GM19023 (cell line): Measurements from ENCODE around the gene CCR2.
"Not testable (repeated sequence)": the region's sequence is repeated elsewhere in the genome, so short reads cannot be mapped to it uniquely, and the experiment has no call there.

ENCODE experiments used
- ATAC-seq: cut with Tn5 transposase; IDR thresholded peaks from one replicate; pipeline ENCODE4 v1.9.1; 2021; ENCODE audit warnings: mild to moderate bottlenecking, moderate library complexity; ENCODE audit not compliant: unreplicated experiment

Gene CCR2

DNA sequence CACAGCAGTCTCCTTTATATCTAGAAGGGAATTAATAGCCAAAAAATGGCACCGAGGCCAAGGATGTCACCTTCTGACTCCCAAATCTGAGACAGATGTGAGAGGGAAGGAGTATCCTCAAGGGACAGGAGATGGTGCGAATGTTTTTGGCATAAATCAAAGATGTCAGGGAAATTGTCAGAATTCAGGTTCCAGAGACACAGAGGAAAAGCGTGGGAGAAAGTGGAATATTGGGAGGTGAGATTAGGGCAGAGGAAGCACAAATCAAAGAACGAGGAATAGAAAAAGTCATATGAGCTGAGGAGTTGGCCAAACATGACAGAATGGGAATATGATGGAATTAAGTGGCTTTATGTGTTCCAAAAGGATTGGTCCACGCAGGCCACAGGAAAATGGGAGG is 46.9 kb downstream of the CCR2 start:
- no peak for ATAC-seq

DNA sequence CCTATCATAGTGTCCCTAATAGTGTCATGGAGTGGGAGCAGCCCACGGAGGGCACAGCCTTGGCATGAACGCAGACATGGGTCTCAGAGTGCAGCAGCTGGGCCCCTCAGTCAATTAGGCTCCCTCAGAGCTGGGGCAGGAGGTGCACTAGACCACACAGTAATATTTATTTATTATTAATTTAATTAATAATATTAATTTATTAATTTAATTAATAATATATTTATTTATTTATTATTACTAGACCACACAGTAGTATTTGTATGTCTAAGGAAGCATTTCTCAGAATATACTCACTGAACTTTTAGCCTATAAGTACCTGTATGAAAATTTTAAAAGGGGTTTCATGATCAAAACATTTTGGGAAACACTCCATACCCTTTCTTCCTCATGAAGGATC is 47.7 kb downstream of the CCR2 start:
- no peak for ATAC-seq

DNA sequence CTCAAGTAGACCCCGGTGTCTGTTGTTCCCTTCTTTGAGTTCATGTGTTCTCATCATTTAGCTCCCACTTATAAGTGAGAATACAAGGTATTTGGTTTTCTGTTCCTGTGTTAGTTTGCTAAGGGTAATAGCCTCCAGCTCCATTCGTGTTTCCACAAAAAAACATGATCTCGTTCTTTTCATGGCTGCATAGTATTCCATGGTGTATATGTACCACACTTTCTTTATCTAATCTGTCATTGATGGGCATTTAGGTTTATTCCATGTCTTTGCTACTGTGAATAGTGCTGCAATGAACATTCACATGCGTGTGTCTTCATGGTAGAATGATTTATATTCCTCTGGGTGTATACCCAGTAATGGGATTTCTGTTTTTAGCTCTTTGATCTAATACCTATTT is 49.0 kb downstream of the CCR2 start:
- not testable (repeated sequence) for ATAC-seq

DNA sequence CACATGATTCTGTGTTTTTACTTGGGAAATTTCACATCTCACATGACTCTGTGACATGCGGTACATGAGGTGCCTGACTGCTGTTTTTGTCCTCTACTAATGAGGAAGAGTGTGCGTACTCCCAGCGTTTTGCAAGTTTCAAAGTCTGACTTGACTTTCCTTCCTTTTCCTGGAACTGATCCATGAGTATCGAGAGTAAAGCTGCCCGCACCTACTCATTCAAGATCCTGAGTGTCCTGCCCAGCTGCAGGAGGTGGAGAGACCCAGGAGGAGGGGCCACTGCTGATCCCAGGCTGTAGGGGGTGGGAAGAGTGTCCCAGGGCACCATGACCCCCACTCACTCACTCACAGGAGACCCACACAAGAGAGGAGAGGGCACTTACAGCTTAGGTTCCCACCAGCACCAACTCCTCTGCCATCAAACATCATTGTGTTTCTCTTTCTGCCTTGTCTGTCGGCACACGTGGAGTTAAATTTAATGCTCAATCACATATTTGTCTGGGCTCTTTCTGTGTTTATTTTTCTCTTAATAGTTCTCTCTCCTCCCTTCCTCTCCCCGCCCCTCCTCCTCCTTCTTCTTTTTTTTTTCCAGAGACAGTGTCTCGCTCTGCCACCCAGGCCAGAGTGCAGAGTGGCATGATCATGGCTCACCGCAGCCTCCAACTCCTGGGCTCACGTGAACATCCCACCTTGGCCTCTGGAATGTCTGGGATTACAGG is 51.5 kb downstream of the CCR2 start:
- no peak for ATAC-seq

DNA sequence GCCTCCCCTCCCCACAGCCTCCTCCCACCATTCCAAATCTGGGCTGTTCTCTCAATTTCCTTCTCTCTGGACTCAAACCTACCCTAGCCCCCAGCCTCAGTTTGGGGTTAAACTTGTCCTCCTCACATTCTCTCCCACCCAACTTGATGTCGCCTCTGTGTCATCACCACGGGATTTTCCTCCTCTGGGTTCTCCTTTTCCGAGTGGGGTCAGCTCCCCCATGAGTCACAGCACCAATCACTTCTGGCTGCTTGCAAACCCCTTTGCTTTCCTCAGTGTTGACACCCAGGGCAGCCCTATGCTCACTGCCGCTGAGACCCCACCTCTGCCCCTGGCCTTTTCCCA is 52.5 kb downstream of the CCR2 start:
- ATAC-seq: no peak

DNA sequence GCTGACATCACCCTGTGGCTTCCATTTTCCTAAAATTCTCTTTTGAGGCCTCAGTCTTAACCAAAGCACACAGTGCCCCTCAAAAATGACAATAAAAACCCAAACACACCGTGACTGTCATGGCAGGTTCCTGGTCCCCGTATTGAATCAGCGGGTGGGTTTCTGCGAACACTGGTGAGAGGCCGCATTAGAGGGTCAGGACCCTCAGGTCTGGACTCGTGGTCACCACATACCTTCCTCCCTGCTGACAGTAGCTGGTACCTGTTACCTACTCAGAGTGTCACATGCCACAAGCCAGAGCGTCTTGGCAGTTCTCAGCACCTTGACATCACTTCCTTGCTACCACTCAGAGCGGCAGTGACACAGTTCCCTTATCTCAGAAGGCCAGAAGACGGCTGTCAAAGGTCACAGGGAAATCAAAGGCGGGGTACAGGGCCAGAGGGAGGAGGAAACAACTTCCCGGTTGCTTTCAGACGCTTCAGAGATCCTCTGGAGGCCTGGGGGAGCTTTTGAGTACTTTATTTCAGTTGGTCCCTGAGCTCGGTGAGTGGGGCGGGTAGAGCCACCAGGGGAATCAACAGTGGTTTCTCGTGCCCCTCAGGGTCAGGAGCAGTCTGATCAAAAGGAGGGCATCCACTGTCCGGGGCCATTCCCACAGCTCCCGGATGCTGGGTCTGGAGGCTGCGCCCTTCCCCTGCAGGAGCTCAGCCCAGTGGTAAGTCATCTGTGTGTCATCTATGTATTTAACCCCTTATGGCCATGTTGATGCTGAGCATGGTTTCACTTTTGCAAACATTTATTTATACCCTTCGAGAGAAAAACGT is 53.1 kb downstream of the CCR2 start, which contains the start of the genes CCR5AS and CCRL2:
Gene CCR5AS, minus strand, starts transcription at position 279 of the 824 bp plus-strand sequence.
Gene CCRL2, plus strand, starts transcription at position 472 of the 824 bp plus-strand sequence. CDS start 821 bp downstream, outside the sequence.
- ATAC-seq: no peak

DNA sequence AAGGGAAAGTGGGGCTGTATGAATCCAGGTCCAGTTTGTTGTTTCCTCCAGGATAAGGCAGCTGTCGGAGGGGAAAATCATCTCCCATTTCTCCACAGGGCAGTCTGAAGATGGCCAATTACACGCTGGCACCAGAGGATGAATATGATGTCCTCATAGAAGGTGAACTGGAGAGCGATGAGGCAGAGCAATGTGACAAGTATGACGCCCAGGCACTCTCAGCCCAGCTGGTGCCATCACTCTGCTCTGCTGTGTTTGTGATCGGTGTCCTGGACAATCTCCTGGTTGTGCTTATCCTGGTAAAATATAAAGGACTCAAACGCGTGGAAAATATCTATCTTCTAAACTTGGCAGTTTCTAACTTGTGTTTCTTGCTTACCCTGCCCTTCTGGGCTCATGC is 54.1 kb downstream of the CCR2 start:
- ATAC-seq: no peak

DNA sequence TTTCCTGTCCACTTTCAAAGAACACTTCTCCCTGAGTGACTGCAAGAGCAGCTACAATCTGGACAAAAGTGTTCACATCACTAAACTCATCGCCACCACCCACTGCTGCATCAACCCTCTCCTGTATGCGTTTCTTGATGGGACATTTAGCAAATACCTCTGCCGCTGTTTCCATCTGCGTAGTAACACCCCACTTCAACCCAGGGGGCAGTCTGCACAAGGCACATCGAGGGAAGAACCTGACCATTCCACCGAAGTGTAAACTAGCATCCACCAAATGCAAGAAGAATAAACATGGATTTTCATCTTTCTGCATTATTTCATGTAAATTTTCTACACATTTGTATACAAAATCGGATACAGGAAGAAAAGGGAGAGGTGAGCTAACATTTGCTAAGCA is 54.9 kb downstream of the CCR2 start:
- ATAC-seq: no peak

DNA sequence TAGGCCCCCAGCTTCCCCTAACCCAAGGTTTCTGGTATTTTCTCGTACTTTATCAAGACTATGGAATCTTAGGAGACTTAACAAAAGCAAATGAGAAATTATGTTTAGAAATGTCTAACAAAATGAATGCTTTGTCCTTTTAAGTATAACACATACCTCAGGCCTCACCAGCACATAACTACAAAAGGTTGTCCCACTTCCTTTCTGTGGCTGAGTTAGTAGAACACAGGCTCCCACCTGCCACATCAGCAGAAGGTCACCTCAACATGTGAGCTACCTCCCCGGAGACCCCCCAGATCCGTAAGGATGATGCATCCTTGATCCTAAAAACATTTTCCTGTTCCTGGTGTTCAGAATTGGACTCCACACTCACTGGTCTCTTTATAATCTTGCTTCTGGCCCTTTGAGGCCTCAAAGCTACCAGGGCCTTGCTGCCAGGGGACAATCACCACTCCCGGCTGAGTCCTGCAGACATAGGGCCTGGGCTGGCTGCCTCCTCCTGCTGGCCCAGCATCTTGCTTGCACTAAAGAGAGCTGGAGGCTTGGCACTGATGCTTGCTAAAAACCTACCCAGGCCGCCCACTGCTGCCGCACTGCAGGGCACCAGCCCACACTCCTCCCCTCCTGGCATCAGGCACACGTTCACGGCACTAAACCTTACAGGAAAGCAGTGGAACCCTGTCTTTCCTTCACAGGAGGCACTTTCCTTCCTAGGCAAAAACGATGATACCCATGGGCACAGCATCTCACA is 56.0 kb downstream of the CCR2 start:
- no peak for ATAC-seq
